ENCODE results near the gene NCKAP5L.
A peak's percentile ranks its signal among the peaks of the same experiment; 100 is the strongest.

Gene NCKAP5L

DNA sequence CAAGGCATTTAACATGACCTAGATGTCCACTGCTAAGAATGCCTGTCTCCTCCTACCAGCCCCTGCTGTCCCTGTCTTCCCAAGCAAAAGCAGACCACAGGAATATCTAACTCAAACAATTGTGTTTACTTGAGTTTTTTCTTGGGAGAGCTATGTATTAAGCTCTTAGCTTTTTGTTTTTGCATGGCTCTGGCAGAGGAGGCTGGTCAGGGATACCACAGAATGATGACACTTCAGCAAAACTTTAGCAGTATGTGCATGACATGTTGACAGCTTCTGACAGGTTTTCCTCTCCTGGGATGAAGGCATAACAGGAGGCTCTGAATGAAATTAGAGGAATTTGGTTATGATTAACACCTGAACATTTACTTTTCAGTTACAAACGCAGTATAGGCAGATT, 79.9 kb downstream of the NCKAP5L start:
- H3K27ac ChIP-seq (ENCODE audit: low read depth, low read length): no peak overlapping the region
- H3K9ac ChIP-seq (ENCODE audit: low read depth, low read length): no peak overlapping the region
- peaks cover 27% of the 10 kb centered on the region for H3K4me1 ChIP-seq (ENCODE audit: control insufficient read depth, insufficient read depth, low read length)
- no peak overlapping the region for H3K4me3 ChIP-seq (ENCODE audit: low read depth, low read length)
- H3K9me3 ChIP-seq (ENCODE audit: control insufficient read depth, insufficient read depth, low read length): no peaks in the 10 kb centered on the region
- peaks cover 19% of the 10 kb centered on the region for H3K36me3 ChIP-seq (ENCODE audit: control insufficient read depth, insufficient read depth, low read length)
- H3K27me3 ChIP-seq (ENCODE audit: control insufficient read depth, insufficient read depth, low read length): no peaks in the 10 kb centered on the region

- H3K27me3 ChIP-seq (ENCODE audit: control insufficient read depth, insufficient read depth, low read length): no peaks in the 10 kb centered on the region
- no peaks in the 10 kb centered on the region for H3K9me3 ChIP-seq (ENCODE audit: control insufficient read depth, insufficient read depth, low read length)
- H3K27ac ChIP-seq (ENCODE audit: low read depth, low read length): no peak overlapping the region
- H3K36me3 ChIP-seq (ENCODE audit: control insufficient read depth, insufficient read depth, low read length): peaks cover 8% of the 10 kb centered on the region; the same call in 1 of the 2 replicates
- H3K4me1 ChIP-seq (ENCODE audit: control insufficient read depth, insufficient read depth, low read length): peaks cover 15% of the 10 kb centered on the region
- H3K9ac ChIP-seq (ENCODE audit: low read depth, low read length): no peak overlapping the region
- no peak overlapping the region for H3K4me3 ChIP-seq (ENCODE audit: low read depth, low read length)
Measured at GRCh38 chr12:49744363-49744885, 83.8 kb downstream of the NCKAP5L start.

DNA sequence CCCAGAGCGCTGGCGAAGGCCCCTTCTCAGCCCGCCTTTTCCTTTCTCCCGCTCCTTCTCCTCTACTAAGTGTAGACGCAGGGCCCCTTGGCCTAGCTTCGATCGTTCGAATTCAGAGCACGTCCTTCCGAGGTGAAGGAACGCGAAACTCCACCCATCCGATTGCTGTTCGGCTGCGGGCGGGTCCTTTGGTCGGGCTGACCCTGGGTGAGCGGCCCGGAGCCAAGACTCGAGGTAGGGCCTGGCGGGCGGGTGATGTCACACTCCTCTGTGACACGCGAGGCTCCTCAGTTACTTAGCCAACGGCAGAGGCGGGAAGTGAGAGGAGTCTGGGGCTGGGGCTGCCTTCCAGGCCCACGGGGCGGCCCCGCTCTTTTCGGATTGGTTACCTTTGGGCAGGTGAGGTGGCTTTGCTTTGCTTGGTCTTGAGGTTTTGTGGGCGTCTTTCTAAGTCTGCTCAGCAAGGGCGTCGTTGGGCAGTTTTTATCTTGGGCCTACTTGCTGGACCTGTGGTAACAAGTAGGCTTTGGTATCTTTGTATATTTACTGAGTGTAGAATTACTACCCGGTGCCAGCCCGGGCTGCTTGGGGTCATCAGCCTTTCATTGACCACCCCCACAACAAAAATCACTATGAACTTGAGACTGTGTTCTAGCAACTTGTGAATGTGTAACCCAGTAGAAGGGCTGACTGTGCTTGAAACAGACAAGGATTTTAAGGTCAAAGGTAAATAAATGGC, 86.2 kb downstream of the NCKAP5L start:
- Histone ChIP-seq H3K4me1 (ENCODE audit: control insufficient read depth, insufficient read depth, low read length) (peaks cover 8% of the 10 kb centered on the region), H3K9ac (ENCODE audit: low read depth, low read length) (peak overlapping the region; percentile 98), H3K27ac (ENCODE audit: low read depth, low read length) (peak overlapping the region; percentile 99), H3K9me3 (ENCODE audit: control insufficient read depth, insufficient read depth, low read length) (no peaks in the 10 kb centered on the region), H3K27me3 (ENCODE audit: control insufficient read depth, insufficient read depth, low read length) (no peaks in the 10 kb centered on the region), H3K4me3 (ENCODE audit: low read depth, low read length) (peak overlapping the region; percentile 100), H3K36me3 (ENCODE audit: control insufficient read depth, insufficient read depth, low read length) (no peaks in the 10 kb centered on the region; the same call in 1 of the 2 replicates)

Data from HUES48 (cell line).